Measurements from ENCODE around the gene FNDC3B. TPM values are rescaled to one million over a fixed set of nuclear protein-coding genes. Genes with fewer than 3 reads are reported as not detected.
"Not testable (repeated sequence)": the region's sequence is repeated elsewhere in the genome, so short reads cannot be mapped to it uniquely, and the experiment has no call there.

FNDC3B gene
- polyA plus RNA-seq, 12 donors: 35.7 to 87.3 (median 64.8) TPM; not detected in 1

- DNase-seq: no peak
These were observed 50.7 kb downstream of the FNDC3B start for GRCh38 chr3:172090035-172090434.

GRCh38 chr3:172092658-172093057 is 53.3 kb downstream of the FNDC3B start:
- DNase-seq: no peak

GRCh38 chr3:172093581-172094443 is 54.4 kb downstream of the FNDC3B start:
- not testable (repeated sequence) for DNase-seq

- DNase-seq: no peak
These were observed 55.5 kb downstream of the FNDC3B start for GRCh38 chr3:172094621-172095557.

- no peak for DNase-seq
These were observed 57.6 kb downstream of the FNDC3B start for GRCh38 chr3:172096881-172097420.

GRCh38 chr3:172097585-172097984 is 58.2 kb downstream of the FNDC3B start:
- DNase-seq: no peak

- DNase-seq: no peak
These were observed 59.5 kb downstream of the FNDC3B start for GRCh38 chr3:172098698-172099494.

- no peak for DNase-seq
These were observed 60.1 kb downstream of the FNDC3B start for GRCh38 chr3:172099495-172099808.

- no peak for DNase-seq
These were observed 61.1 kb downstream of the FNDC3B start for GRCh38 chr3:172100482-172100881.

- DNase-seq: no peak
These were observed 61.7 kb downstream of the FNDC3B start for GRCh38 chr3:172101107-172101506.

- no peak for DNase-seq
These were observed 62.9 kb downstream of the FNDC3B start for GRCh38 chr3:172102123-172102882.

- DNase-seq: no peak
These were observed 63.5 kb downstream of the FNDC3B start for GRCh38 chr3:172102883-172103310.

- DNase-seq: no peak
These were observed 64.3 kb downstream of the FNDC3B start for GRCh38 chr3:172103724-172104123.

- no peak for DNase-seq
These were observed 65.2 kb downstream of the FNDC3B start for GRCh38 chr3:172104471-172105072.

GRCh38 chr3:172106037-172106954 is 66.9 kb downstream of the FNDC3B start:
- no peak for DNase-seq

- no peak for DNase-seq
These were observed 67.6 kb downstream of the FNDC3B start for GRCh38 chr3:172106989-172107388.

GRCh38 chr3:172107403-172107802 is 68.0 kb downstream of the FNDC3B start:
- no peak for DNase-seq

- no peak for DNase-seq
These were observed 70.9 kb downstream of the FNDC3B start for GRCh38 chr3:172110127-172110779.

- DNase-seq: no peak
These were observed 71.8 kb downstream of the FNDC3B start for GRCh38 chr3:172111163-172111562.
